CD14-positive monocyte (primary cell): ENCODE measurements around the gene RNF126. TPM values are rescaled to one million over a fixed set of nuclear protein-coding genes. Genes with fewer than 3 reads are reported as not detected.

Experiments used
- DNase-seq, 3 donors: peaks; one replicate each; pipeline ENCODE4 v3.0.0-alpha.2; 2011 to 2022
- H2AFZ ChIP-seq: 2 replicates; pipeline ENCODE4 v1.6.0; 2012; ENCODE audit warnings: mild to moderate bottlenecking, low read depth, low read length, inconsistent platforms; ENCODE audit not compliant: insufficient read depth, poor library complexity, severe bottlenecking
- H3K27ac ChIP-seq, 2 donors: 1 replicate in 1 of 2; 2 replicates in 1 of 2; pipeline ENCODE4 v1.5.1; 2012 to 2013; ENCODE audit warnings: low read length in 2 of 2, control low read depth in 1 of 2, inconsistent platforms in 1 of 2, low read depth in 1 of 2, mild to moderate bottlenecking in 1 of 2
- H3K27me3 ChIP-seq, 2 donors: one replicate each; pipeline versions ENCODE4 v1.6.0 to v1.6.1; 2011 to 2013; ENCODE audit warnings: low read length in 2 of 2; ENCODE audit not compliant: control insufficient read depth in 2 of 2, insufficient read depth in 2 of 2
- H3K36me3 ChIP-seq, 2 donors: replicated peaks in 1 of 2; 1 replicate in 1 of 2; 2 replicates in 1 of 2; pipeline versions ENCODE4 v1.5.1 to v1.6.1; 2012 to 2013; ENCODE audit warnings: low read length in 2 of 2, control low read depth in 1 of 2, inconsistent platforms in 1 of 2, mild to moderate bottlenecking in 1 of 2; ENCODE audit not compliant: insufficient read depth in 2 of 2, control insufficient read depth in 1 of 2
- H3K4me1 ChIP-seq, 2 donors: 1 replicate in 1 of 2; 2 replicates in 1 of 2; pipeline versions ENCODE4 v1.5.1 to v1.6.1; 2012 to 2013; ENCODE audit warnings: low read length in 2 of 2, control low read depth in 1 of 2, inconsistent platforms in 1 of 2, mild to moderate bottlenecking in 1 of 2, moderate library complexity in 1 of 2; ENCODE audit not compliant: insufficient read depth in 2 of 2, control insufficient read depth in 1 of 2
- H3K4me2 ChIP-seq: replicated peaks from 2 replicates; pipeline ENCODE3; 2012; ENCODE audit warnings: low read length, moderate library complexity, mild to moderate bottlenecking; ENCODE audit not compliant: poor library complexity, severe bottlenecking; ENCODE audit errors: extremely low read depth
- H3K4me3 ChIP-seq, 3 experiments: fragments of 200-600 bp in 1 of 3; sonication (generic) in 1 of 3; replicated peaks in 1 of 3; 1 replicate in 2 of 3; 2 replicates in 1 of 3; pipeline ENCODE4 v1.5.1; 2011 to 2013; ENCODE audit warnings: low read length in 3 of 3, mild to moderate bottlenecking in 3 of 3, control low read depth in 2 of 3, low read depth in 2 of 3, inconsistent platforms in 1 of 3, moderate library complexity in 1 of 3
- H3K79me2 ChIP-seq: 2 replicates; pipeline ENCODE4 v1.6.0; 2012; ENCODE audit warnings: mild to moderate bottlenecking, control low read depth, inconsistent platforms, low read length, moderate library complexity; ENCODE audit not compliant: insufficient read depth
- H3K9ac ChIP-seq: 2 replicates; pipeline ENCODE4 v1.6.0; 2017; ENCODE audit warnings: low read length, mild to moderate bottlenecking; ENCODE audit not compliant: insufficient read depth, poor library complexity, severe bottlenecking
- H3K9me3 ChIP-seq, 2 donors: replicated peaks in 1 of 2; 1 replicate in 1 of 2; 2 replicates in 1 of 2; pipeline versions ENCODE4 v1.5.1 to v1.6.1; 2012 to 2013; ENCODE audit warnings: low read length in 2 of 2, control low read depth in 1 of 2; ENCODE audit not compliant: control insufficient read depth in 1 of 2, insufficient read depth in 1 of 2
- H4K20me1 ChIP-seq: 2 replicates; pipeline ENCODE4 v1.6.0; 2012; ENCODE audit warnings: mild to moderate bottlenecking, low read length, control low read depth, moderate library complexity; ENCODE audit not compliant: insufficient read depth
- H3K27ac Mint-ChIP-seq, 7 donors: one replicate each; pipeline ENCODE4 v1.8.0; 2020; ENCODE audit warnings: mild to moderate bottlenecking in 7 of 7, mixed read lengths in 7 of 7, moderate library complexity in 6 of 7, inconsistent platforms in 2 of 7
- H3K27me3 Mint-ChIP-seq, 3 donors: one replicate each; pipeline ENCODE4 v1.8.0; 2021 to 2022; ENCODE audit warnings: low read depth in 3 of 3, mild to moderate bottlenecking in 3 of 3, mixed read lengths in 3 of 3, moderate library complexity in 3 of 3, inconsistent platforms in 1 of 3
- H3K36me3 Mint-ChIP-seq, 2 donors: one replicate each; pipeline ENCODE4 v1.8.0; 2020; ENCODE audit warnings: mixed read lengths in 2 of 2, inconsistent platforms in 1 of 2, mild to moderate bottlenecking in 1 of 2
- H3K4me1 Mint-ChIP-seq: one replicate; pipeline ENCODE4 v1.8.0; 2020; ENCODE audit warnings: mild to moderate bottlenecking, mixed read lengths
- H3K4me3 Mint-ChIP-seq, 2 donors: one replicate each; pipeline ENCODE4 v1.8.0; 2020; ENCODE audit warnings: mild to moderate bottlenecking in 2 of 2, mixed read lengths in 2 of 2, moderate library complexity in 1 of 2
- H3K9me3 Mint-ChIP-seq, 7 donors: one replicate each; pipeline ENCODE4 v1.8.0; 2020 to 2022; ENCODE audit warnings: mixed read lengths in 7 of 7, mild to moderate bottlenecking in 6 of 7, moderate library complexity in 6 of 7, inconsistent platforms in 2 of 7
- WGBS: methylation state at CpG from one replicate; pipeline ENCODE4 v1.1.5; 2013; ENCODE audit warnings: missing lambda C conversion rate; ENCODE audit not compliant: insufficient coverage; 5-methylcytosine and 5-hydroxymethylcytosine counted together
- intact Hi-C, 2 donors: fragments of 100-400 bp; cut with micrococcal nuclease; formaldehyde crosslinking; loops; one replicate each; pipeline versions ENCODE4 v1.15.0 to v1.15.1; 2023
- polyA plus RNA-seq, 3 donors: library from polyadenylated mRNA; depleted of rRNA in 1 of 3; unstranded in 2 of 3; stranded (reverse) in 1 of 3; fragments of 300-500 nt in 2 of 3; fragments of >200 nt in 1 of 3; fragmentation: Illumina TruSeq in 2 of 3; gene quantifications; 1 replicate in 2 of 3; 2 replicates in 1 of 3; pipeline ENCODE4 v1.2.3, GENCODE V29; 2012 to 2021
- TF ChIP-seq, protein P1 (sequence below): fragments of 200-600 bp; IDR thresholded peaks from one replicate; pipeline ENCODE4 v1.8.0; 2022; ENCODE audit warnings: antibody characterized with exemption, mild to moderate bottlenecking

The RNF126 gene
- polyA plus RNA-seq, 3 donors: 29.1 to 51.6 (median 31.6) TPM

DNA sequence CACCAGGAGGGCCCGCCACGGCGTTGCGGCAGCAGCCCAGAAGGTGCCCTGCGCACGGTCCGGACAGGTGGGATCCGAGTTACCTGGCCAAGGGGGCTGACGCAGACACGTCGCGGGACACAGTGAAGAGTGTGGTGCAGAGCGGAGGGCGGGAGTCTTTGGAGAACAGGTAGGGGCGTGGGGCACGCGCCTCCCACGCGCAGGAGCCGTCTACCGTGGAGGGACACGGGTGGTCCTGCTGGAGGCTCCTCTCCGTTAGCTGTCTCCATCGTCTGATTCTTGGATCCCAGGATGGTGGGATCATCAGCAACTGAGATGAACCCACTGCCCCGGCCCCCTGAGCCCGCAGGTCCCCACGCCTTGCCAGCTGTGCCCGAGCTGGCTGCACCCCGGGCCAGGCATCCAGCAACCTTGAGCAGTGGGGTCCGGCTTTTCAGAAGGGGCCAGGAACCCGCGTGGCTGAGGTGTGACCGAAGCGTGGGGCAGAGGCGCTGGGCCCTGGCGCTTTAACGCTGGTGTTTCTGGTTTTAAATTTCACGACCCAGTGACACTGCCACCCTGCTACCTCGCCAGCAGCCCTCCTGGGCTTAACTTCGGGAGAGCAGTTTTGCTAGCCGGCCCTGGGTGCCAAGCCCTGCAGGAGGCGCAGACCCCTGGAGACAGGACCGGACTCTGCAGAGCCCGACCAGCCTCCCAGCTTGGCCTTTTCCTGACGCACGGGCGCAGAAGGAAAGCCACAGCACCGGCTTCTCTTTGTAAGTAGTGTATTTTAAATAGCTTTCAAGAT is 16.0 kb downstream of the RNF126 start:
- H3K9me3 Mint-ChIP-seq: no peaks in the 10 kb centered on the region
- Histone ChIP-seq H4K20me1 (peaks cover 74% of the 10 kb centered on the region), H2AFZ (no peak overlapping the region), H3K27ac (no peak overlapping the region), H3K27me3 (no peaks in the 10 kb centered on the region), H3K4me1 (no peaks in the 10 kb centered on the region), H3K36me3 (peaks cover 60 to 67% of the 10 kb centered on the region in 2 donors), H3K9me3 (no peaks in the 10 kb centered on the region), H3K4me3 (no peak overlapping the region), H3K79me2 (peaks cover 13% of the 10 kb centered on the region), H3K4me2 (no peak overlapping the region), H3K9ac (no peak overlapping the region)
- intact Hi-C loops: no loop called here
- WGBS: 94% methylated on average over 39 of the region's 48 CpGs
- H3K4me1 Mint-ChIP-seq: no peaks in the 10 kb centered on the region
- H3K27me3 Mint-ChIP-seq: no peaks in the 10 kb centered on the region
- H3K27ac Mint-ChIP-seq: no peak overlapping the region
- DNase-seq: no peak
- H3K36me3 Mint-ChIP-seq: peaks cover 23 to 56% of the 10 kb centered on the region in 2 donors
- no peak overlapping the region for H3K4me3 Mint-ChIP-seq
- TF ChIP-seq, protein P1, sequence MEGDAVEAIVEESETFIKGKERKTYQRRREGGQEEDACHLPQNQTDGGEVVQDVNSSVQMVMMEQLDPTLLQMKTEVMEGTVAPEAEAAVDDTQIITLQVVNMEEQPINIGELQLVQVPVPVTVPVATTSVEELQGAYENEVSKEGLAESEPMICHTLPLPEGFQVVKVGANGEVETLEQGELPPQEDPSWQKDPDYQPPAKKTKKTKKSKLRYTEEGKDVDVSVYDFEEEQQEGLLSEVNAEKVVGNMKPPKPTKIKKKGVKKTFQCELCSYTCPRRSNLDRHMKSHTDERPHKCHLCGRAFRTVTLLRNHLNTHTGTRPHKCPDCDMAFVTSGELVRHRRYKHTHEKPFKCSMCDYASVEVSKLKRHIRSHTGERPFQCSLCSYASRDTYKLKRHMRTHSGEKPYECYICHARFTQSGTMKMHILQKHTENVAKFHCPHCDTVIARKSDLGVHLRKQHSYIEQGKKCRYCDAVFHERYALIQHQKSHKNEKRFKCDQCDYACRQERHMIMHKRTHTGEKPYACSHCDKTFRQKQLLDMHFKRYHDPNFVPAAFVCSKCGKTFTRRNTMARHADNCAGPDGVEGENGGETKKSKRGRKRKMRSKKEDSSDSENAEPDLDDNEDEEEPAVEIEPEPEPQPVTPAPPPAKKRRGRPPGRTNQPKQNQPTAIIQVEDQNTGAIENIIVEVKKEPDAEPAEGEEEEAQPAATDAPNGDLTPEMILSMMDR: no peak

DNA sequence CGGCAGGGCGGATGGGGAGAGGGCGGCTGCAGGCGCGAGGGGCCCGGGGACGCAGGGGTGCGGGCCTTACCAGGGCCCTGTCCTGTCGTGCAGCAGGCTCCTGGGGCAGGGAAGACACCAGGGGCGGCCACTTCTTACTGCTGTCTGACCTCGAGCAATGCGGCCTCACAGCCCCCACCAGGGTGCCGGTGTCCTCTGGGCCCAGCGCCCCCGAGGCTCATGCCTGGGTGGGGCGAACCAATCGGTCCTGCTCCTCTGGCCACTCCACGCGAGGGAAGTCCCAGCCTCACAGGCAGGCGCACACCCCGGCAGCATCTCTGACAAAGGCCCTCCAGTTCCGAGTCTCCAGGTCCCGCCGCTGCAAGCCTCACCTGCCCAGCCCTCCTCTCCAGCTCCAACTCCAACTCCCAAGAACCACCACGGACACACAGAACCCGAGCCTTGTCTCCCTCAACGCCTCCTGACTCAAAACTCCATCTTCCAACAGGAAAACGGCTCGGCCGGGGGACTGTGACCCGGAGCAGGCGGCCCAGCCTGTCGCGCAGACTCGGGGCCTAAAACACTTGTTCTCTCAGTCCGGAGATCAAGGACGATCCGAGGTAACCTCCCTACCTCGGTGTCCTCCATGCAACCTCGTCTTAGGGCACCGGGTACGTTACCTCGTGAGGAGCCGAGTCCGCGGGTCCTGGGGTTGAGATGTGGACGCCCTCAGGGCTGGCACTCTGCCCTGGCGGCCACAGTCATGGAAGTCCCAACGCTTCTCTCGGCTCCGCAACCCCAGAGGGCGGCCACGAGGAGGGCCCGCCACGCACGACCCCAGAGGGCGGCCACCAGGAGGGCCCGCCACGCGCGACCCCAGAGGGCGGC is 16.9 kb downstream of the RNF126 start:
- peaks cover 0 to 2% (median 0%) of the 10 kb centered on the region in 7 donors for H3K9me3 Mint-ChIP-seq
- no peaks in the 10 kb centered on the region for H3K4me1 Mint-ChIP-seq
- H3K4me3 Mint-ChIP-seq: no peak overlapping the region
- Histone ChIP-seq H3K79me2 (peaks cover 5% of the 10 kb centered on the region), H3K4me1 (no peaks in the 10 kb centered on the region), H3K9me3 (no peaks in the 10 kb centered on the region), H2AFZ (no peak overlapping the region), H3K27ac (no peak overlapping the region), H3K36me3 (peaks cover 53 to 59% of the 10 kb centered on the region in 2 donors), H3K9ac (no peak overlapping the region), H3K27me3 (no peaks in the 10 kb centered on the region), H4K20me1 (peaks cover 66% of the 10 kb centered on the region), H3K4me3 (no peak overlapping the region), H3K4me2 (no peak overlapping the region)
- peak overlapping the region in 1 of 7 donors; percentile 61 for H3K27ac Mint-ChIP-seq
- H3K27me3 Mint-ChIP-seq: no peaks in the 10 kb centered on the region
- intact Hi-C loops: no loop called here
- WGBS: 94% methylated on average over 62 of the region's 62 CpGs
- TF ChIP-seq, protein P1: no peak
- no peak for DNase-seq
- H3K36me3 Mint-ChIP-seq: peaks cover 19 to 50% of the 10 kb centered on the region in 2 donors
